K562 (cell line): ENCODE data around the gene VSIG10L. TPM values are rescaled to one million over a fixed set of nuclear protein-coding genes. Genes with fewer than 3 reads are reported as not detected.
A peak's percentile ranks its signal among the peaks of the same experiment; 100 is the strongest.

Experiments used
- ATAC-seq: fragments of 200-7000 bp; cut with Tn5 transposase; 3 replicates; pipeline ENCODE4 v1.9.1; 2020; ENCODE audit warnings: moderate library complexity
- BruUV-seq: library from RNA; stranded (reverse); fragments of 400-500 nt; replicated peaks from 2 replicates; lab custom pipeline; 2021; lab: Mats Ljungman, UMichigan
- CTCF ChIA-PET: fragments of 300-600 bp; formaldehyde crosslinking; extraction: SDS; loops from one replicate; lab custom pipeline; 2021; ENCODE audit warnings: low intra/inter-chr PET ratio; lab: Yijun Ruan, JAX
- POLR2A ChIA-PET: fragments of 300-600, 350-650 bp; sonication (Branson Sonifier 250); formaldehyde crosslinking; extraction: SDS; loops from one replicate; lab custom pipeline; 2021; ENCODE audit warnings: antibody characterized with exemption, inconsistent platforms; lab: Yijun Ruan, JAX
- DNase-seq, 4 experiments: peaks; one replicate each; pipeline versions ENCODE4 v3.0.0 to v3.0.0-alpha.2; 2011 to 2018; ENCODE audit warnings: low spot score in 3 of 4, mixed read lengths in 3 of 4; ENCODE audit errors: extremely low read depth in 1 of 4
- FAIRE-seq: peaks from 2 replicates; lab custom pipeline; 2011; peaks lifted over from hg19 to GRCh38; lab: Jason Lieb, UNC
- H2AFZ ChIP-seq: 2 replicates; pipeline ENCODE4 v1.6.0; 2011; ENCODE audit warnings: low read depth, low read length, control low read depth, inconsistent platforms
- H3K27ac ChIP-seq: fragments of 200-600 bp; 3 replicates; pipeline ENCODE4 v1.8.0; 2011; ENCODE audit warnings: low read depth, mild to moderate bottlenecking, control low read depth, inconsistent platforms, low read length, moderate library complexity, mixed read lengths; ENCODE audit errors: extremely low read depth
- H3K27me3 ChIP-seq, 2 experiments: fragments of 300-600 bp in 1 of 2; 2 replicates in 1 of 2; 3 replicates in 1 of 2; pipeline versions ENCODE4 v1.6.0 to v1.8.0; 2011; ENCODE audit warnings: inconsistent platforms in 2 of 2, low read length in 2 of 2, mild to moderate bottlenecking in 1 of 2, mixed read lengths in 1 of 2, moderate library complexity in 1 of 2; ENCODE audit not compliant: control insufficient read depth in 2 of 2, insufficient read depth in 2 of 2
- H3K36me3 ChIP-seq: fragments of 300-600 bp; 3 replicates; pipeline ENCODE4 v1.8.0; 2011; ENCODE audit warnings: mild to moderate bottlenecking, low read length, inconsistent platforms; ENCODE audit not compliant: control insufficient read depth, insufficient read depth
- H3K4me1 ChIP-seq, 2 experiments: fragments of 200-600 bp in 1 of 2; replicated peaks in 1 of 2; 2 replicates in 1 of 2; 3 replicates in 1 of 2; pipeline versions ENCODE4 v1.5.1 to v1.8.0; 2011; ENCODE audit warnings: inconsistent platforms in 2 of 2, low read length in 2 of 2, mild to moderate bottlenecking in 1 of 2, mixed read lengths in 1 of 2, moderate library complexity in 1 of 2; ENCODE audit not compliant: control insufficient read depth in 2 of 2, insufficient read depth in 2 of 2
- H3K4me2 ChIP-seq: 2 replicates; pipeline ENCODE4 v1.6.1; 2011; ENCODE audit warnings: low read length, control low read depth, inconsistent platforms, mixed read lengths; ENCODE audit not compliant: insufficient read depth
- H3K4me3 ChIP-seq: fragments of 200-600 bp; sonication (generic), shearing (Covaris generic); 2 replicates; pipeline ENCODE4 v1.5.1; 2016; ENCODE audit warnings: control low read depth, inconsistent platforms
- H3K79me2 ChIP-seq: fragments of 200-600 bp; 3 replicates; pipeline ENCODE4 v1.8.0; 2011; ENCODE audit warnings: low read length, inconsistent platforms; ENCODE audit not compliant: control insufficient read depth, insufficient read depth
- H3K9ac ChIP-seq, 2 experiments: 2 replicates each; pipeline versions ENCODE4 v1.6.0 to v1.6.1; 2011; ENCODE audit warnings: low read depth in 2 of 2, low read length in 2 of 2, control low read depth in 1 of 2, inconsistent platforms in 1 of 2, mild to moderate bottlenecking in 1 of 2, mixed read lengths in 1 of 2; ENCODE audit not compliant: insufficient read depth in 1 of 2
- H3K9me1 ChIP-seq: one replicate; pipeline ENCODE4 v1.6.0; 2011; ENCODE audit warnings: inconsistent platforms, mild to moderate bottlenecking, low read length, moderate library complexity; ENCODE audit not compliant: control insufficient read depth, insufficient read depth
- H3K9me3 ChIP-seq: replicated peaks from 2 replicates; pipeline ENCODE4 v1.5.1; 2011; ENCODE audit warnings: low read depth, low read length, inconsistent platforms; ENCODE audit not compliant: control insufficient read depth, insufficient read depth
- H4K20me1 ChIP-seq: replicated peaks from 2 replicates; pipeline ENCODE4 v1.6.1; 2011; ENCODE audit warnings: low read length, inconsistent platforms, mixed read lengths; ENCODE audit not compliant: control insufficient read depth, insufficient read depth
- DACH1 ChIP-seq: fragments of 450-650 bp; IDR thresholded peaks from 2 replicates; pipeline ENCODE4 v1.6.1; 2018; ENCODE audit not compliant: partially characterized antibody
- DDX20 ChIP-seq: fragments of 450-650 bp; IDR thresholded peaks from 2 replicates; pipeline ENCODE4 v1.6.1; 2016; ENCODE audit warnings: missing genetic modification characterization, low read depth, mild to moderate bottlenecking, missing compliant biosample characterization, moderate library complexity
- EP400 ChIP-seq: fragments of 450-650 bp; IDR thresholded peaks from 2 replicates; pipeline ENCODE4 v1.6.1; 2017; ENCODE audit warnings: antibody characterized with exemption, mild to moderate bottlenecking, moderate library complexity
- ETV6 ChIP-seq, 3 experiments: fragments of 150-350 bp in 1 of 3; sonication (generic) in 1 of 3; formaldehyde crosslinking in 1 of 3; IDR thresholded peaks; 2 replicates each; pipeline versions ENCODE4 v1.6.1 to v1.8.0; 2014 to 2022; ENCODE audit warnings: borderline replicate concordance in 2 of 3, low read depth in 2 of 3, antibody characterized with exemption in 1 of 3, low read length in 1 of 3, mild to moderate bottlenecking in 1 of 3, missing genetic modification reagents in 1 of 3
- MAFG ChIP-seq: fragments of 450-650 bp; conservative IDR thresholded peaks from 2 replicates; pipeline ENCODE4 v1.6.1; 2016; ENCODE audit warnings: missing genetic modification characterization, missing compliant biosample characterization
- MYC ChIP-seq, 2 experiments: fragments of 250-450 bp in 1 of 2; sonication (Bioruptor Pico) in 1 of 2; IDR thresholded peaks; 2 replicates each; pipeline versions ENCODE4 v1.5.1 to v1.6.1; 2012 to 2021; ENCODE audit warnings: low read depth in 2 of 2, borderline replicate concordance in 1 of 2, improper control_type of control experiment in 1 of 2, low read length in 1 of 2, mild to moderate bottlenecking in 1 of 2, moderate library complexity in 1 of 2
- SMARCE1 ChIP-seq: fragments of 450-650 bp; IDR thresholded peaks from 2 replicates; pipeline ENCODE4 v1.7.1; 2016; ENCODE audit warnings: mild to moderate bottlenecking
- SUPT5H ChIP-seq: fragments of 450-650 bp; IDR thresholded peaks from 2 replicates; pipeline ENCODE4 v1.6.1; 2016
- TAL1 ChIP-seq: fragments of 450-650 bp; IDR thresholded peaks from 2 replicates; pipeline ENCODE4 v1.6.1; 2016; ENCODE audit warnings: mild to moderate bottlenecking
- TGIF2 ChIP-seq: sonication (generic); formaldehyde crosslinking; IDR thresholded peaks from 2 replicates; pipeline ENCODE4 v1.8.1; 2022; ENCODE audit warnings: mild to moderate bottlenecking, missing genetic modification reagents, moderate library complexity
- ZNF408 ChIP-seq: fragments of 250-450 bp; sonication (Bioruptor Pico); IDR thresholded peaks from 2 replicates; pipeline ENCODE4 v1.4.0; 2020; ENCODE audit warnings: low read depth, mild to moderate bottlenecking, moderate library complexity
- ZNF609 ChIP-seq: sonication (generic); formaldehyde crosslinking; IDR thresholded peaks from 2 replicates; pipeline ENCODE4 v1.8.1; 2023; ENCODE audit warnings: missing genetic modification reagents, mild to moderate bottlenecking, borderline replicate concordance
- WGBS: fragments of 100-300 bp; shearing (Covaris generic); methylation state at CpG from one replicate; pipeline ENCODE4 v1.1.6; 2016; ENCODE audit warnings: low coverage, mixed read lengths; ENCODE audit not compliant: insufficient coverage; ENCODE audit errors: missing lambda C conversion rate; 5-methylcytosine and 5-hydroxymethylcytosine counted together
- in situ Hi-C: fragments of 300-500 bp; cut with MboI; formaldehyde crosslinking; loops from 4 replicates; pipeline ENCODE4 v1.15.0; 2018; ENCODE audit warnings: inconsistent platforms, mixed read lengths
- intact Hi-C: fragments of 100-400 bp; cut with micrococcal nuclease; formaldehyde crosslinking; loops from 2 replicates; pipeline ENCODE4 v1.14.2; 2022
- polyA plus RNA-seq, 8 experiments: library from polyadenylated mRNA; depleted of rRNA in 4 of 8; stranded (reverse) in 5 of 8; unstranded in 3 of 8; fragments of >200 nt; fragmentation: Nextera tagmentation in 2 of 8; fragmentation: Illumina TruSeq in 1 of 8; extraction: Ambion mirVana in 2 of 8; extraction: Trizol in 1 of 8; gene quantifications; 2 replicates each; pipeline versions ENCODE4 v1.2.1 to v1.2.3, GENCODE V29; 2011 to 2014; ENCODE audit warnings: inconsistent platforms in 1 of 8, missing spikeins in 1 of 8
- total RNA-seq, 7 experiments: library from RNA; depleted of rRNA in 6 of 7; stranded (reverse); fragments of >200 nt in 6 of 7; fragmentation: Illumina TruSeq in 2 of 7; extraction: Trizol in 2 of 7; gene quantifications; 2 replicates each; pipeline versions ENCODE4 v1.2.1 to v1.2.3, GENCODE V29; 2011 to 2021; ENCODE audit warnings: low replicate concordance in 1 of 7
- TF ChIP-seq, protein P1 (sequence below), 3 experiments: IDR thresholded peaks in 2 of 3; conservative IDR thresholded peaks in 1 of 3; 2 replicates each; pipeline ENCODE4 v1.5.1; 2011 to 2012; ENCODE audit warnings: low read length in 3 of 3, mild to moderate bottlenecking in 3 of 3, control low read depth in 2 of 3, improper control_type of control experiment in 1 of 3, inconsistent platforms in 1 of 3, low read depth in 1 of 3, mixed read lengths in 1 of 3, moderate library complexity in 1 of 3; ENCODE audit not compliant: insufficient read depth in 2 of 3

VSIG10L gene
- total and polyA plus RNA-seq, 9 of the 15 experiments (the other 6 are each of a cell fraction or from before 2014, with no cell fraction given) = 1.1 to 7.6 (median 2.2) TPM

DNA sequence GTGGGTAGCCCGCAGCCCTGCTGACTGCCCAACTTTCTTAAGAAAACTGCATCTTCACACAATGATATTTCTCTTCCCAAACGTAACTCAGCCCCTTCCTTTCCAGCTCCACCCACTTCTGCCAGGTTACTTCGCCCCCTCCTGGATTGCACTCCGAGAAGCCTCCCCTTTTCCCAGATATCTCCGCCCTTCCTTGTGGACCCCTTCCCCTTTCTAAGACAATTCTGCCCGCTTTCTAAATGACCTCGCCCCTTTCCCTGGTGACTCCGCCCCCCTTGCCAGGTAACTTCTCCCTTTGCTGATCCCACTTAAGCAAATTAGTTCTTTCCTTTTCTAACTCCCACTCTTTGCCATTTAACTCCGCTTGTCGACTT, 2.6 kb downstream of the VSIG10L start:
- no peaks in the 10 kb centered on the region for H4K20me1 ChIP-seq
- POLR2A ChIA-PET = interaction anchor here (0.6 to 3.2 kb wide), 7 partner anchors 11 to 319 kb away, joined by 3 to 11 read pairs (median 4); no protein-coding TSS in a partner anchor
- peak overlapping the region; percentile 58 to 84; a peak in 3 of 4 replicates for H3K9ac ChIP-seq
- under 1% methylated on average over 10 of the region's 10 CpGs for WGBS
- DNase-seq (peak in 3 of 4 experiments; percentile 35 to 43 (median 37)), FAIRE-seq (no peak), ATAC-seq (peak; percentile 3)
- H3K9me3 ChIP-seq = no peaks in the 10 kb centered on the region
- H3K9me1 ChIP-seq = no peaks in the 10 kb centered on the region
- in situ Hi-C loops = loop anchor here (5.0 kb wide), 1 partner anchor 323 kb away; no protein-coding TSS in a partner anchor
- peak overlapping the region; percentile 76 for H3K27ac ChIP-seq
- peak overlapping the region; percentile 98 for H2AFZ ChIP-seq
- peak overlapping the region; percentile 99 for H3K4me2 ChIP-seq
- H3K79me2 ChIP-seq = no peaks in the 10 kb centered on the region
- no TSS peak for BruUV-seq
- peak overlapping the region; percentile 67 for H3K4me3 ChIP-seq
- no peaks in the 10 kb centered on the region for H3K27me3 ChIP-seq
- peaks cover 5% of the 10 kb centered on the region; the same call in 1 of the 3 replicates for H3K36me3 ChIP-seq
- intact Hi-C loops = loop anchor here (1.0 to 5.0 kb wide), 6 partner anchors 27 to 468 kb away; partner anchors contain the start of gene ETFB
- peaks cover 26 to 41% of the 10 kb centered on the region in 2 experiments; a peak in 4 of 5 replicates for H3K4me1 ChIP-seq
- CTCF ChIA-PET = interaction anchor here (0.7 to 2.4 kb wide), 6 partner anchors 55 to 444 kb away, joined by 3 to 14 read pairs (median 6); no protein-coding TSS in a partner anchor
- TF ChIP-seq SUPT5H (peak; percentile 43), TAL1 (peak; percentile 25; the same call in 1 of the 2 replicates), SMARCE1 (peak; percentile 65), TGIF2 (CRISPR knock-in tag) (no peak), ZNF408 (CRISPR knock-in tag) (no peak), MYC (IDR thresholded peaks at IDR 0.05; ENCODE audit: low read depth, low read length) (no peak), MYC (CRISPR knock-in tag; IDR thresholded peaks at IDR 0.05; ENCODE audit: borderline replicate concordance, low read depth) (no peak), MAFG (tag) (no peak), ZNF609 (no peak), EP400 (no peak), ETV6 (IDR thresholded peaks at IDR 0.05; ENCODE audit: borderline replicate concordance in 1 of 2, low read depth in 2 of 2, low read length in 1 of 2) (no peak), ETV6 (CRISPR knock-in tag; IDR thresholded peaks at IDR 0.05; ENCODE audit: borderline replicate concordance) (no peak), DDX20 (tag) (no peak), DACH1 (no peak)
- TF ChIP-seq, protein P1, sequence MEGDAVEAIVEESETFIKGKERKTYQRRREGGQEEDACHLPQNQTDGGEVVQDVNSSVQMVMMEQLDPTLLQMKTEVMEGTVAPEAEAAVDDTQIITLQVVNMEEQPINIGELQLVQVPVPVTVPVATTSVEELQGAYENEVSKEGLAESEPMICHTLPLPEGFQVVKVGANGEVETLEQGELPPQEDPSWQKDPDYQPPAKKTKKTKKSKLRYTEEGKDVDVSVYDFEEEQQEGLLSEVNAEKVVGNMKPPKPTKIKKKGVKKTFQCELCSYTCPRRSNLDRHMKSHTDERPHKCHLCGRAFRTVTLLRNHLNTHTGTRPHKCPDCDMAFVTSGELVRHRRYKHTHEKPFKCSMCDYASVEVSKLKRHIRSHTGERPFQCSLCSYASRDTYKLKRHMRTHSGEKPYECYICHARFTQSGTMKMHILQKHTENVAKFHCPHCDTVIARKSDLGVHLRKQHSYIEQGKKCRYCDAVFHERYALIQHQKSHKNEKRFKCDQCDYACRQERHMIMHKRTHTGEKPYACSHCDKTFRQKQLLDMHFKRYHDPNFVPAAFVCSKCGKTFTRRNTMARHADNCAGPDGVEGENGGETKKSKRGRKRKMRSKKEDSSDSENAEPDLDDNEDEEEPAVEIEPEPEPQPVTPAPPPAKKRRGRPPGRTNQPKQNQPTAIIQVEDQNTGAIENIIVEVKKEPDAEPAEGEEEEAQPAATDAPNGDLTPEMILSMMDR (IDR thresholded peaks at IDR 0.05 in 2 of 3, conservative IDR thresholded peaks at IDR 0.05 in 1 of 3; ENCODE audit: insufficient read depth in 2 of 3, low read depth in 1 of 3, low read length in 3 of 3) = no peak; a peak in 1 of 6 replicates
